HG02642 (cell line): ENCODE data around the gene ZNF512.
"Not testable (repeated sequence)": the region's sequence is repeated elsewhere in the genome, so short reads cannot be mapped to it uniquely, and the experiment has no call there.

Experiments used
- ATAC-seq: cut with Tn5 transposase; IDR thresholded peaks from one replicate; pipeline ENCODE4 v1.9.1; 2021; ENCODE audit warnings: mild to moderate bottlenecking; ENCODE audit not compliant: unreplicated experiment, poor library complexity

The ZNF512 gene

GRCh38 chr2:27582129-27582694 lies 630 bp upstream of the ZNF512 start:
- no peak for ATAC-seq

GRCh38 chr2:27583390-27583915 lies 611 bp downstream of the ZNF512 start:
- ATAC-seq: no peak

GRCh38 chr2:27584597-27584996 lies 1.8 kb downstream of the ZNF512 start:
- ATAC-seq: no peak

- no peak for ATAC-seq
Observed at GRCh38 chr2:27587025-27587424, 4.2 kb downstream of the ZNF512 start.

GRCh38 chr2:27588308-27588707 lies 5.5 kb downstream of the ZNF512 start:
- no peak for ATAC-seq

- ATAC-seq: no peak
Observed at GRCh38 chr2:27591745-27592144, 8.9 kb downstream of the ZNF512 start.

GRCh38 chr2:27593240-27593639 lies 10.4 kb downstream of the ZNF512 start:
- no peak for ATAC-seq

GRCh38 chr2:27594020-27594703 lies 11.3 kb downstream of the ZNF512 start:
- ATAC-seq: not testable (repeated sequence)

GRCh38 chr2:27595412-27595811 lies 12.6 kb downstream of the ZNF512 start:
- ATAC-seq: not testable (repeated sequence)

- no peak for ATAC-seq
Observed at GRCh38 chr2:27596627-27597026, 13.8 kb downstream of the ZNF512 start.

- ATAC-seq: no peak
Observed at GRCh38 chr2:27606611-27607010, 23.8 kb downstream of the ZNF512 start.

- ATAC-seq: no peak
Observed at GRCh38 chr2:27613985-27614384, 31.1 kb downstream of the ZNF512 start.

GRCh38 chr2:27615316-27615715 lies 32.5 kb downstream of the ZNF512 start:
- ATAC-seq: no peak

GRCh38 chr2:27621524-27621923 lies 38.7 kb downstream of the ZNF512 start:
- ATAC-seq: no peak

GRCh38 chr2:27622921-27623384 lies 40.1 kb downstream of the ZNF512 start:
- ATAC-seq: no peak

GRCh38 chr2:27624943-27625342 lies 42.1 kb downstream of the ZNF512 start:
- no peak for ATAC-seq

- ATAC-seq: not testable (repeated sequence)
Observed at GRCh38 chr2:27626323-27626722, 43.5 kb downstream of the ZNF512 start.

GRCh38 chr2:27626921-27627320 lies 44.1 kb downstream of the ZNF512 start:
- ATAC-seq: not testable (repeated sequence)

GRCh38 chr2:27627963-27628766 lies 45.3 kb downstream of the ZNF512 start:
- peak; percentile 31 for ATAC-seq

GRCh38 chr2:27628767-27629709 lies 46.2 kb downstream of the ZNF512 start, which contains the start of the genes CCDC121 and GPN1:
Gene CCDC121 (minus strand): TSS chr2:27629012. CDS start chr2:27627799, 1,213 bp downstream.
Gene GPN1 (plus strand): TSS chr2:27629050. CDS start chr2:27629059, 9 bp downstream.
- ATAC-seq: peak; percentile 97
